Astrocyte of the spinal cord (primary cell): Measurements from ENCODE around the gene KRTCAP2.

Source experiments
- DNase-seq: peaks from one replicate; pipeline ENCODE4 v3.0.0; 2011; ENCODE audit warnings: low read depth, low spot score
- H3K4me3 ChIP-seq: 2 replicates; pipeline ENCODE4 v1.5.1; 2011; ENCODE audit warnings: low read depth, mild to moderate bottlenecking, low read length, moderate library complexity
- in situ Hi-C: cut with HindIII; loops from 2 replicates; pipeline ENCODE4 v1.10.0; 2017; ENCODE audit warnings: low sequenced_read_pairs
- TF ChIP-seq, protein P1 (sequence below): IDR thresholded peaks from 2 replicates; pipeline ENCODE4 v1.5.1; 2012; ENCODE audit warnings: low read depth, mild to moderate bottlenecking, low read length, inconsistent platforms

The KRTCAP2 gene

DNA sequence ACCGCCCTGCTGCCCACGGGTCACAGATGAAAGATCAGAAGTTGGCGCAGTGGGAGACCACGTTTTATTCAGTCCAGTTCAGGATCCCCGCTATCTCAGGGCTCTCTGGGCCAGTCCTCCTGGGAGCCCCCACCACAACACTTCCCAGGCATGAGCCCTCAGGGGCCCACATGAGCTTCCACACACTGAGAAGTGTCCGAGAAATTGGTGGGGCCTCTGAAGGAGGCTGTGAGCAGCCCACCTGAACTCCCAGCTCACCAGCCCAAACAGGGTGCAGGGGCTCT, 12.6 kb upstream of the KRTCAP2 start:
- H3K4me3 ChIP-seq = no peak overlapping the region
- DNase-seq = no peak
- in situ Hi-C loops = no loop called here
- TF ChIP-seq, protein P1, sequence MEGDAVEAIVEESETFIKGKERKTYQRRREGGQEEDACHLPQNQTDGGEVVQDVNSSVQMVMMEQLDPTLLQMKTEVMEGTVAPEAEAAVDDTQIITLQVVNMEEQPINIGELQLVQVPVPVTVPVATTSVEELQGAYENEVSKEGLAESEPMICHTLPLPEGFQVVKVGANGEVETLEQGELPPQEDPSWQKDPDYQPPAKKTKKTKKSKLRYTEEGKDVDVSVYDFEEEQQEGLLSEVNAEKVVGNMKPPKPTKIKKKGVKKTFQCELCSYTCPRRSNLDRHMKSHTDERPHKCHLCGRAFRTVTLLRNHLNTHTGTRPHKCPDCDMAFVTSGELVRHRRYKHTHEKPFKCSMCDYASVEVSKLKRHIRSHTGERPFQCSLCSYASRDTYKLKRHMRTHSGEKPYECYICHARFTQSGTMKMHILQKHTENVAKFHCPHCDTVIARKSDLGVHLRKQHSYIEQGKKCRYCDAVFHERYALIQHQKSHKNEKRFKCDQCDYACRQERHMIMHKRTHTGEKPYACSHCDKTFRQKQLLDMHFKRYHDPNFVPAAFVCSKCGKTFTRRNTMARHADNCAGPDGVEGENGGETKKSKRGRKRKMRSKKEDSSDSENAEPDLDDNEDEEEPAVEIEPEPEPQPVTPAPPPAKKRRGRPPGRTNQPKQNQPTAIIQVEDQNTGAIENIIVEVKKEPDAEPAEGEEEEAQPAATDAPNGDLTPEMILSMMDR = no peak

DNA sequence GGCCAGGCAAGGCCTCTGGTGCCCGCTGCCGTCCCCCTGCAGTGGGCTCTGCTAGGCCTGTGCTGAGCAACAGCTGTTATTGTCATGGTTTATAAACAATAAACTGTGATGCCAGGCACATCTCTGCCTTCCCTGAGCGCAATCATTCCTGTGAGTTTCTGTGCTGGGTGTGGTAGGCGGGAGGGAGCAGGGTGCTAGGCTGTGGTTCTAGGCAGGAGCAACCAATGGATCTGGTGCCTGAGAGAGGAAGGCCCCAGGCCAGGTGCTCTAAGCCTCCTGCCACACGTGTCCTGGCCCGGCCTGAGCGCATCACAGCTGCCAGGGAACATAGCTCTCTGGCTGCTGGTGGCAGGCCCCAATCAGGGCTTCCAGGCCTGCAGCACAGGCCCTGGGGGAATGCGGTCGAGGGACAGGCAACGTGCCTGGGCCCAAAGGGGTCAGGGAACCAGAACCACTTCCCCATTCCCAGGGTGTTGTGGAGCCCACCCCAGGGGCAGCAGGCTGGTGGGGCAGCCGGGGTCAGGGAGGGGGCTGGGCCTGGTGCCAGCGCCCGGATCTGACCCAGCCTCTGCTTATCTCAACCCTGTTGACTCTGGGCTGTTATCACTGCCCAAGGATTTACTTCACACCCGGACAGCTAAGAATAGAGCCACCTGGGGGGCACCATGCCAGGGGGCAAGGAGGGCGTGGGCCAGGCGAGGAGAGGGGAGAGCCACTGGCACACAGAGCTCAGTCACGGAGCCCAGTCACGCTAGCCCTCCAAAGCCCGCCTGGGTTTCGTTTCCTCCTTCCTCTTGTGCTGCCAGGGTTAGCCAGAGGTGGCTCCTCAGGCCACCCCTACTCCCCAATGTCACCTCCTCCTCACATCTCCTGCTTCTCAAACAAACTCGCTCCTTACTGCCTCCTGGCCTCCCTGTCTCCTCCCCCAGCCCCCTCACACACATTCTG, 12.0 kb upstream of the KRTCAP2 start:
- H3K4me3 ChIP-seq = no peak overlapping the region
- in situ Hi-C loops = no loop called here
- TF ChIP-seq, protein P1 = no peak
- no peak for DNase-seq

DNA sequence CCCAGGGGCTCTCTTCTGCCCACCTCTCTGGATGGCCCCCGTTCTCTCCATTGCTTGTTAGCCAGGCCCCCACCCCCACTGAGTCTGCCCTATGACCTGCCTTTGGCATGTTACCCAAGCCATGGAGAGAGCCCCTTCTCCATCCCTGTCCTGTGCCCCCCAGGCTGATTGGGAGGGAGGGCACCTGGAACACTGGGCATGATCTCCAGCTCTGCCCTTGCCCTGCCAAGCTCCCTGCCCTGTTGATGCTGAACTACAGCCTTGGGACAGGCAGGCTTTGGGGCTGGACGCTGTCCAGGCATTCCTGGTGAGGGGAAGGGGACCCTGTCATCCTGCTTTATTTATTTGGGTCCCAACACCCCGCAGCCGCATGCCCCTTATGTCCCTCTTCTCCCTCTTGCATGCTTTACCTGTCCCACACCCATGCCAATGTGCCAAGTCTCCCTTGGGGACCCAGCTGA, 11.3 kb upstream of the KRTCAP2 start:
- DNase-seq = no peak
- in situ Hi-C loops = no loop called here
- H3K4me3 ChIP-seq = no peak overlapping the region
- TF ChIP-seq, protein P1 = no peak

DNA sequence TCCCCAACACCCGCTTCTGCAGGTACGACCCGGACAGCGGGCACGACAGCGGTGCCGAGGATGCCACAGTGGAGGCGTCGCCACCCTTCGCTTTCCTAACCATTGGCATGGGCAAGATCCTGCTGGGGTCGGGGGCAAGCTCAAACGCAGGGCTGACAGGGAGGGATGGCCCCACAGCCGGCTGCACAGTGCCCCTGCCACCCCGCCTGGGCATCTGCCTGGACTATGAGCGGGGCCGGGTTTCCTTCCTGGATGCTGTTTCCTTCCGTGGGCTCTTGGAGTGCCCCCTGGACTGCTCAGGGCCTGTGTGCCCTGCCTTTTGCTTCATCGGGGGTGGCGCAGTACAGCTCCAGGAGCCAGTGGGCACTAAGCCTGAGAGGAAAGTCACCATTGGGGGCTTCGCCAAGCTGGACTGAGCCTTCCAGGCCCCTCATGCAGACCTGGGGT, 10.7 kb upstream of the KRTCAP2 start:
- TF ChIP-seq, protein P1 = no peak
- no peak overlapping the region for H3K4me3 ChIP-seq
- no peak for DNase-seq
- in situ Hi-C loops = no loop called here

DNA sequence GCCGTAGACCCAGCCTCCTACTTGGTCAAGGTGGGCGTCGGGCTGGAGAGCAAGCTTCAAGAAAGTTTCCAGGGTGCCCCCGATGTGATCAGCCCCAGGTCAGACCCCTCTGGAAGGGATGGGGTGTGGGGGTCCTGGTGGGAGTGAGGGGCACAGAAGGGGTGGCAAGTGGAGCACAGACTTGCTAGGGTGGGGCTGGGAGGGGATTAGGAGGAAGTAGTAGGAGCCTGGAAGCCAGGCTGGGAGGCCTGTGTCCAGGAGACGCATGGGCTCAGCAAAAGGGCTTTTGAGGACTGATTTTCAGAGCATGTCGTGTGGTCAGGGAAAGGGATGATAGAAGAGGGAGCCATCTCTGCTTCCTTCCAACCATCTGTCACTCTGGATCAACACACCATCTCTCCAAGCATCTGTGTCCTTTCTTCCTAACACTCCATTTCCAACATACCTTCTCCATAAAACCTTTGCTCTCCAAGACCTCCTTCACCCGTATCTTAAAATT, 9.0 kb upstream of the KRTCAP2 start:
- in situ Hi-C loops = no loop called here
- TF ChIP-seq, protein P1 = no peak
- DNase-seq = no peak
- no peak overlapping the region for H3K4me3 ChIP-seq

DNA sequence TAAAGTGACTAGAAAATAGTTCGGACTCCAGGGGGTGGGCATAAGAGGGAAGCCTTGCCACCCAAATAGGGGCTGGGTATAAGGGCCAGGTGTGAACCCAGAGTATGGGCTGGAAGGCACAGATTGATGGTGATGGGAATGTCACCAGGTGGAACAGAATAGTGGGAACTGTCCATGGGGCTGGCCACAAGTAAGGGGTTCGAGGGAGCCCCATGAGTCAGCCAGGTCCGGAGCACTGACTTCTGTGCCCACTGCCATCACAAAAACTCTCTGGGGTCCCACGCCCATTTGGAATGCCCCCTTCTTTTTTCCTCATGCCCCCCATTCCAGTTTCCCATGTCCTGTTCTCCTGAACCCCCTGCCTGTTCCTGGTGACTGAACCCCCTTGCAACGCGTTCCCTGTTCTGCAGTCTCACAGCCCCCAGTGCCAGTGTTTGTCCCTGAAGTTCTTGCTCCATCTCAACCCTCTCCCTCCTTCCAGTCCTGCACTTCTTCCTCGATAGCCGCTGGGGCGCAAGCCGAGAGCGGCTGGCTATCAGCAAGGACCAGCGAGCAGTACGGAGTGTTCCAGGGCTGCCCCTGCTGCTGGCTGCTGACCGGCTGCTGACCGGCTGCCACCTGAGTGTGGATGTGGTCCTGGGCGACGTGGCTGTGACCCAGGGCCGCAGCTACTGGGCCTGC, 8.4 kb upstream of the KRTCAP2 start:
- DNase-seq = no peak
- in situ Hi-C loops = no loop called here
- TF ChIP-seq, protein P1 = no peak
- no peak overlapping the region for H3K4me3 ChIP-seq
